Fibroblast of pulmonary artery (primary cell): ENCODE measurements around the gene PRKCQ.

Experiments used
- DNase-seq: peaks from one replicate; pipeline ENCODE4 v3.0.0-alpha.2; 2010; ENCODE audit warnings: low read depth
- H3K4me3 ChIP-seq: replicated peaks from 2 replicates; pipeline ENCODE4 v1.5.1; 2011; ENCODE audit warnings: low read depth, mild to moderate bottlenecking, control low read depth, low read length, moderate library complexity
- TF ChIP-seq, protein P1 (sequence below): IDR thresholded peaks from 2 replicates; pipeline ENCODE4 v1.5.1; 2011; ENCODE audit warnings: mild to moderate bottlenecking, control low read depth, low read length, inconsistent platforms; ENCODE audit errors: missing control alignments

The PRKCQ gene

DNA sequence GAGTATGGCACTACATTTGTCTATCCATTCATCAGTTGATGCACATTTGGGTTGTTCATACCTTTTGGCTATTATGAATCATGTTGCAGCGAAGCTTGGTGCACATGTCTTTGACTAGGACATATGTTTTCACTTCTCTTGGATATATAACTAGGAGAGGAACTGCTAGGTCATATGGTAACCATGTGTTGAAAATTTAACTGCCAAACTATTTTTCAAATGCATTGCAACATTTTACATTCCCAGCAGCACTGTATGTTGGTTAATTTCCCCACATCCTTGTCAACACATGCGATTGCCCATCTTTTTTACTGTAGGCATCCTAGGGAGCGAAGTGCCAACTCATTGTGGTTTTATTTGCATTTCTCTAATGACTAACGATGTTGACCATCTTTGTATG lies 183.4 kb downstream of the PRKCQ start:
- TF ChIP-seq, protein P1, sequence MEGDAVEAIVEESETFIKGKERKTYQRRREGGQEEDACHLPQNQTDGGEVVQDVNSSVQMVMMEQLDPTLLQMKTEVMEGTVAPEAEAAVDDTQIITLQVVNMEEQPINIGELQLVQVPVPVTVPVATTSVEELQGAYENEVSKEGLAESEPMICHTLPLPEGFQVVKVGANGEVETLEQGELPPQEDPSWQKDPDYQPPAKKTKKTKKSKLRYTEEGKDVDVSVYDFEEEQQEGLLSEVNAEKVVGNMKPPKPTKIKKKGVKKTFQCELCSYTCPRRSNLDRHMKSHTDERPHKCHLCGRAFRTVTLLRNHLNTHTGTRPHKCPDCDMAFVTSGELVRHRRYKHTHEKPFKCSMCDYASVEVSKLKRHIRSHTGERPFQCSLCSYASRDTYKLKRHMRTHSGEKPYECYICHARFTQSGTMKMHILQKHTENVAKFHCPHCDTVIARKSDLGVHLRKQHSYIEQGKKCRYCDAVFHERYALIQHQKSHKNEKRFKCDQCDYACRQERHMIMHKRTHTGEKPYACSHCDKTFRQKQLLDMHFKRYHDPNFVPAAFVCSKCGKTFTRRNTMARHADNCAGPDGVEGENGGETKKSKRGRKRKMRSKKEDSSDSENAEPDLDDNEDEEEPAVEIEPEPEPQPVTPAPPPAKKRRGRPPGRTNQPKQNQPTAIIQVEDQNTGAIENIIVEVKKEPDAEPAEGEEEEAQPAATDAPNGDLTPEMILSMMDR: no peak
- peak; percentile 33 for DNase-seq
- no peak overlapping the region for H3K4me3 ChIP-seq

DNA sequence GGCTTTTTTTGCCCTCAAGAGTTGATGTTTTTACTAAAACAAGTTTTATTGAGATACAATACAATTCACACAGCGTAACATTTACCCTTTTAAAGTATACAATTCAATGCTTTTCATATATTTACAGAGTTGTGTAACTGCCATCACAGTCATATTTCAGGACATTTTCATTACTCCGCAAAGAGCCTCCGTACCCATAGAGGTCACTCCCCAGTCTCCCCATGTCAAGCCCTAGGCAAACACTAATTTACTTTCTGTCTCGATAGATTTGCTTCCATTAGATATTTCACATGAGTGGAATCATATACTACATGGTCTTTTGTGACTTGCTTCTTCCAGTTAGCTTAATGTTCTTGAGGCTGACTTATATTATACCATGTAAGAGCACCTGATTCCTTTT lies 183.8 kb downstream of the PRKCQ start:
- TF ChIP-seq, protein P1: no peak
- no peak for DNase-seq
- no peak overlapping the region for H3K4me3 ChIP-seq

DNA sequence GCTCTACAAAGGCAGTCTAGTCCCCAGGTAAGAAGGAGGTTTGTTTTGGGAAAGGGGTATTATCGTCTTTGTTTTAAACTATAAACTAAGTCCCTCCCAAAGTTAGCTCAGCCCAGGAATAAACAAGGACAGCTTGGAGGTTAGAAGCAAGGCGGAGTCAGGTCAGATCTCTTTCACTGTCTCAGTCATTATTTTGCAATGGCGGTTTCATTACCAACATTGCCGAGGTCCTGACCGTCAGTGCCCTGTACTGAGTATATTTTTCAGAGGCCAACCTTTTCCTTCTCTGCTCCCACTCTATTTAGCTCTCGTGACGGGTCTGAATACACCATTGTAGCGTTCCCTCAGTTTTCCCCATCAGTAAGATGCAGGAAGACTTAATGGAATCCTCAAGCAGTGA lies 184.5 kb downstream of the PRKCQ start:
- no peak overlapping the region for H3K4me3 ChIP-seq
- no peak for DNase-seq
- TF ChIP-seq, protein P1: no peak

DNA sequence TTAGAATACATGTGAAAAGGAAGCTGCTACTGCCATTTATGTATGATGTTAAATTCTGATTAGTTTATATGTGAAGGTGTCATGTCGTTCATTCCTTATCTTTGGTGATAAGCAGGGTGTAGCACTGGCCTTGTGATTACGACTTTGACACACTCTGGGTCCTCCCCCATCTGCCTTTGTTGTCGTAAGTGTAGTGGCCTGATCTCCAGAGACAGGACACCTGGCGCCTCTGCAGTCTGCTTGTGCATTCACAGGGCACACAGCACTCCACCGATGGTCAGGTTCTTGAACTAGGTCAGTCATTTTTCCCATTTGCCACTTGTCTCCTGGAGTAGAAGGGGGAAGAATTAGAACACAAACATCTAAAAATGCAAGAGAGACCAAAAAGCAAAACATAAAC lies 186.0 kb downstream of the PRKCQ start:
- DNase-seq: no peak
- TF ChIP-seq, protein P1: no peak
- no peak overlapping the region for H3K4me3 ChIP-seq

DNA sequence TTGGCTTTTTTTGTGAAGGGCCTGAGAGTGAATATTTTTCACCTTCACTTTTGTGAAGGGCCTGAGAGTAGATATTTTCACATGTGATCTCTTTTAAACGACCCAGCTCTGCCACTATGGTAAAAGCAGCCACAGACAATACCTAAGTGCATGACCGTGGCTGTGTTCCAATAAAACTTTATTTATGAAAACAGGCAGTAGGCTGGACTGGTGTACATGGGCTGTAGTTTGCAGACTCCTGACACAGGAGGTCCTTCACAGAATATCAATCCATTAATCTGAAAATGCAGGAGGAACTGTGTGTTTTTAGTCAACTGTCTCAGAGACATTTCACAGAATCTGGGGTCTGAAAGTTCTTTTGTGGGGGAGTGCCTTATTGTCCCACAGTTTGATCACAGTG lies 186.9 kb downstream of the PRKCQ start:
- no peak overlapping the region for H3K4me3 ChIP-seq

DNA sequence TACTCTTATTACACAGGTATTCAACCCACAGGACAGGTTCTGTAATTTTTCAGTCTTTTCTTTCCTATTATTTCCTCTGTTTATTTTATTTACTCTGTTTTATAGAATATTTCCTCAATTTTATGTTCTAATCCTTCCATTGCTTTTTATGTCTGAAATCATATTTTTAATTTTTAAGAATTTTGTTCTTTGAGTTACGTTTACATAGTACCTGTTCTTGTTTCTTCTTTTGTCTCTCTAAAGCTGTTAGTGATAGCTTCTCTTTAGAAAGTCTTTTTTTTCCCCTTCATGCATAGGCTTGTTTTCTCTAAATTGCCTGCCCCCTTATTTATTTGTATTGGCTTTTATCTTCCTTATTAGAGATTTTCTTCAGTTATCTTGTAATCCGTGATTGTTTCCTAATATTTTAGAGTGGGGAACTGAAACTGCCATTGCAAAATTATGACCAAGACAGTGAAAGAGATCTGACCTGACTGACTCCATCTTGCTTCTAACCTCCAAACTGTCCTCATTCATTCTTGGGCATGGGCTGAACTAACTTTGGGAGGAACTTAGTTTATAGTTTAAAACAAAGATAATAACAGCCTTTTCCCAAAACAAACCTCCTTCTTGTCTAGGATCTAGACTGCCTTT lies 189.7 kb downstream of the PRKCQ start:
- TF ChIP-seq, protein P1: no peak
- no peak for DNase-seq
- no peak overlapping the region for H3K4me3 ChIP-seq

More for the DNA sequence above, 186.9 kb downstream of the PRKCQ start:
- DNase-seq: no peak
- TF ChIP-seq, protein P1: no peak

DNA sequence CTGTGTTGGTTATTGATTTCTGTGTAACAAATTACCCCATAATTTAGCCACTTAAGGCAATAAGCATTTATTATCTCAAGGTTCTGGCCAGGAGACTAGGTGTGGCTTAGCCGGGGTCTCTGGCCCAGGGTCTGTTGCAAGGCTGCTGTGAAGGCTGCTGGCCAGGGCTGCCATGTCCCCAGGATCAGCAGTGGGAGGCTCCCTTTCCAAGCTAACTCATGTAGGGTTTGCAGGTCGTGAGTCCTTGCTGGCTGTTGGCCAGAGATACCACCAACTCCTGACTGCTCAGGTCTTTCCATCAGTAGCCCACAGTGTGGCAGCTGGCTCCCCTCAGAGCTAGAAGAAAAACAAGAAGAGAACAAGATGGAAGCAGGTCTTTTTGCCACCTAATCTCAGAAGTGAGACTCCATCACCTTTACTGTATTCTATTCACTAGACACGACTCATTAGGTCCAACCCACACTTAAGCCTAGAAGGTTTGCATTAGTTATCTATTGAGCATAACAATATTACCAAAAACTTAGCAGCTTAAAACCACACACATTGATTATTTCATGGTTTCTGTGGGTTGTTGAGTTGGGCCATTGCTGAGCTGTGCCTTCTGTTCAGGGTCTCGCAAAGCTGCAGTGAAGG lies 191.7 kb downstream of the PRKCQ start:
- DNase-seq: no peak
- H3K4me3 ChIP-seq: no peak overlapping the region
- TF ChIP-seq, protein P1: no peak
